OCI-LY1 (cell line): ENCODE measurements around the gene MAPK8IP3.

Experiments used
- EZH2 ChIP-seq: fragments of 200-600 bp; sonication (generic), shearing (Covaris generic); IDR thresholded peaks from 2 replicates; pipeline ENCODE4 v1.8.0; 2017; ENCODE audit warnings: borderline replicate concordance, mixed run types, mild to moderate bottlenecking, antibody characterized with exemption, low read length, moderate library complexity, mixed read lengths
- TF ChIP-seq, protein P1 (sequence below): fragments of 200-600 bp; sonication (generic), shearing (Covaris generic); IDR thresholded peaks from 2 replicates; pipeline ENCODE4 v1.5.1; 2017; ENCODE audit warnings: mild to moderate bottlenecking, antibody characterized with exemption, low read length, moderate library complexity, mixed read lengths

GRCh38 chr16:1700246-1700645 is 5.7 kb upstream of the MAPK8IP3 start:
- TF ChIP-seq, protein P1, sequence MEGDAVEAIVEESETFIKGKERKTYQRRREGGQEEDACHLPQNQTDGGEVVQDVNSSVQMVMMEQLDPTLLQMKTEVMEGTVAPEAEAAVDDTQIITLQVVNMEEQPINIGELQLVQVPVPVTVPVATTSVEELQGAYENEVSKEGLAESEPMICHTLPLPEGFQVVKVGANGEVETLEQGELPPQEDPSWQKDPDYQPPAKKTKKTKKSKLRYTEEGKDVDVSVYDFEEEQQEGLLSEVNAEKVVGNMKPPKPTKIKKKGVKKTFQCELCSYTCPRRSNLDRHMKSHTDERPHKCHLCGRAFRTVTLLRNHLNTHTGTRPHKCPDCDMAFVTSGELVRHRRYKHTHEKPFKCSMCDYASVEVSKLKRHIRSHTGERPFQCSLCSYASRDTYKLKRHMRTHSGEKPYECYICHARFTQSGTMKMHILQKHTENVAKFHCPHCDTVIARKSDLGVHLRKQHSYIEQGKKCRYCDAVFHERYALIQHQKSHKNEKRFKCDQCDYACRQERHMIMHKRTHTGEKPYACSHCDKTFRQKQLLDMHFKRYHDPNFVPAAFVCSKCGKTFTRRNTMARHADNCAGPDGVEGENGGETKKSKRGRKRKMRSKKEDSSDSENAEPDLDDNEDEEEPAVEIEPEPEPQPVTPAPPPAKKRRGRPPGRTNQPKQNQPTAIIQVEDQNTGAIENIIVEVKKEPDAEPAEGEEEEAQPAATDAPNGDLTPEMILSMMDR, result no peak
- TF ChIP-seq EZH2, result no peak
